ENCODE results near the gene VAV3.
"Not testable (repeated sequence)": the region's sequence is repeated elsewhere in the genome, so short reads cannot be mapped to it uniquely, and the experiment has no call there.

The VAV3 gene

DNA sequence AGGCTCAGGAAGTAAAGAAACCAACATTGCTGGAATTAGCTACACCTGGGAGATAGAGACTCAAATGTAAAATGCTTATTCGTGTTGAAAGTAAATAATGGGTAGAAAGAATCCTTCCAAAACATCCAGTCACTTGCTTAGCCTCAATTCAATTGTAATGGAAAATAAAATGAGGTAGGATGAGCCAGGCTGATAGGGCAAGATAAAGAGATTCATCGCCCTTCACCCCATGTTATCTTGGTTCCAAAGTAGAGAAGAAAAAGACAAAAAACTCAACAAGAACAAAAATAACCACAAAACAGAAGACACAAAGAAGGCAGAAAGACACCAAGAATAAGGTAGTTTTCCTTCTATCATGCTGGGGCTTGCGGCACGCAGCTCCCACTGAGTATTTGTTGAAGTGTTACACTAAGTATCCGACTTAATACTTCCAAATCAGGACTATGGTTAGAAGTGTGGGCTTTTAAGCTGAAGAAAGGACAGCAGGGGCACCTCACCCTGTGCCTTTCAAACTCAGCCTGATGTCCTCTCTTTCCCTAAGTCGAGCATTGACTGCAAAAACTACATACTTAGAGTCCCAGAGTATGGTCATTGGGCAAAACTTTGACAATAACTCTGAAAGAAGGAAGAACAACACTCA, 202.1 kb downstream of the VAV3 start:
- ATAC-seq (replicated peaks) (no peak), DNase-seq (no peak)
- Mint-ChIP-seq H3K9me3 (no peaks in the 10 kb centered on the region), H3K4me3 (no peak overlapping the region), H3K27ac (no peak overlapping the region), H3K36me3 (peaks cover 13 to 24% of the 10 kb centered on the region in 2 donors), H3K4me1 (no peaks in the 10 kb centered on the region), H3K27me3 (no peaks in the 10 kb centered on the region)

DNA sequence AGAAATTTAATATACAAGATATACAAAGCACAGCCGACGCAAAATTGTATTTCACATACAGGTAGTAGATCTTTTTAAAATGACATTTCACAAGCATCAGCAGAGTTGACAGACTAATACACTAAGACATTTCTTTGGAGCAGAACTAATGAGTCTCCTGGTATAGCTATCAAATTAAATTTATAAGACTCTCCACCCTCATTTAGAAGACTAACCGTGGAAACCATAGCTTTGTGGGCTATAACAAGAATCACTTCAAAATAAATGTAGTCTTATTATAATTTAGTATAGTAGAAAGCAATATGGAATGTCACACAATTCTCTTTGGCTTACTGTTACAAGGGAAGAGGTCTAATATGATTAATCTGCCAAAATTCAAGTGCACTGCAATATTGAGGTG, 204.9 kb downstream of the VAV3 start:
- H3K36me3 Mint-ChIP-seq = peaks cover 15 to 26% of the 10 kb centered on the region in 2 donors
- ATAC-seq (replicated peaks) = no peak

DNA sequence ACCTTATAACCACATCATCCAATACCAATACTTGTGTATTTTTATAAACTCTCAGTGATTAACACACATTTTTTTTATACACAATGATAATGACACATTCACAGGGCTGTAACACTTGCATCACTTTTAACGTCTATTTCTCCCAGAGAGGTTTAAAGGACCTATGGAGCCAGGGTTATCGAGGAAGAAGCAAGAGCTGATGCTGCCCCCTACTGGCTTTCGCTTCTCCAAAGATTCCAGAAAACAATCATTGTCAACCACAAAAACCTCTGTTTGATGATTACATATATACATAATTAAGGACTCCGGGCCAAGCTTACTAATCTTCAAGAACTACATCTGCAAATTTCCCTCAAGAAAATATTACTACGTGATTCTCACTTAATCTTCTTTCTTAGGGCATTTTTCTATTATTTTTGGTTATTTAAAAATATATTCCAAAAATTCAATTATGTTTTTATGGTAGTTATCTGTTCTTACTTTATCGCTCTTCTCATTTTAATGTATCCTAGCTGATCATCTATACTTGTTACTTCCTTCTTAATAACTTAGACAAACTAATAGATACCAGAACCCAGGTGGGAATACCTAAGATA, 214.5 kb downstream of the VAV3 start:
- peak; percentile 39 to 57 for ATAC-seq (replicated peaks)
- Mint-ChIP-seq H3K27ac (no peak overlapping the region), H3K4me3 (no peak overlapping the region), H3K36me3 (peaks cover 8 to 15% of the 10 kb centered on the region in 2 donors), H3K27me3 (no peaks in the 10 kb centered on the region), H3K9me3 (no peaks in the 10 kb centered on the region), H3K4me1 (peaks cover 2 to 10% of the 10 kb centered on the region in 2 donors)
- no peak for DNase-seq

More for the DNA sequence above, 204.9 kb downstream of the VAV3 start:
- H3K4me1 Mint-ChIP-seq = no peaks in the 10 kb centered on the region
- no peak for DNase-seq
- no peak overlapping the region for H3K4me3 Mint-ChIP-seq
- no peak overlapping the region for H3K27ac Mint-ChIP-seq
- no peaks in the 10 kb centered on the region for H3K27me3 Mint-ChIP-seq
- no peaks in the 10 kb centered on the region for H3K9me3 Mint-ChIP-seq

DNA sequence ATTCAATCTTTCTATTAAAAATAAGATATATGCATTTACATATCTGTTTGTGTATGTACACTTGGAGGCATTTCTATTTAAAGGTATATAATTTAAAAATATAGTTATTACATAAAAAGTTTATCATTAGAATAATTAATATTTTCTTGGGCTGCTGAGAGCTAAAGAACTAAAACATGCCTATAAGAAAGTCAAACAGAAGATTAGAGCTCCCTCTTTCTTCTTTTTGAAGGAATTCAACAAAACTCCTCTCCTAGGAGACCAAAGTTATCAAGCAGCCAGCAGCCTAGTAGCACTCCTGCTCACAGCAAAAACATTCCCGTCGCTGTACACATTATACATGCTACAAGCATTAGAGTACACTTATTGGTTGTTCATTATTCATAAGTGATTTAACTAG, 216.4 kb downstream of the VAV3 start:
- no peak for DNase-seq
- Mint-ChIP-seq H3K27me3 (no peaks in the 10 kb centered on the region), H3K27ac (no peak overlapping the region)

DNA sequence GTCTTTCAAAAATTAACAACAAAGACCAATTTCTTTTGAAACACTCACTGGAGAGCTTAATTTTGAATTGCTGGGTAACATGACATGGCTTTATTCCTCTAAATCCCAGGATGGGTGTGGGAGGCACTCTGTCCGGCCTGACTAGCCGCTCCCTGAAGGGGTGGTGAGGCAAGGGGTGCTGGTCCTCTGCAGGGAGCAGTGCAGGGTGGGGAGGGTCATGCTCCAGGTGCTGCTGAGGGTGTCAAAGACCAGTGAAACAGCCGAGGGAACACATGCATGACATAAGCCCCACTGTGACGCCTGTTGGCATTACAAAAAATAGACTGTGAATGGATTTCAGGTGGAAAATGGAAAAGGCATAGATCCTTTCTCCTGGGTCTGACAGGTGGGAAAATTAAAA, 223.7 kb downstream of the VAV3 start:
- H3K36me3 Mint-ChIP-seq = peaks cover 14 to 18% of the 10 kb centered on the region in 2 donors
- ATAC-seq (replicated peaks) (no peak), DNase-seq (no peak)
- H3K4me1 Mint-ChIP-seq = peaks cover 37 to 66% of the 10 kb centered on the region in 2 donors
- H3K27ac Mint-ChIP-seq = peak overlapping the region; percentile 82
- no peaks in the 10 kb centered on the region for H3K9me3 Mint-ChIP-seq
- H3K27me3 Mint-ChIP-seq = no peaks in the 10 kb centered on the region
- no peak overlapping the region for H3K4me3 Mint-ChIP-seq

More for the DNA sequence above, 216.4 kb downstream of the VAV3 start:
- no peaks in the 10 kb centered on the region for H3K9me3 Mint-ChIP-seq
- peaks cover 2 to 8% of the 10 kb centered on the region in 2 donors for H3K4me1 Mint-ChIP-seq
- ATAC-seq (replicated peaks) = no peak
- no peak overlapping the region for H3K4me3 Mint-ChIP-seq
- H3K36me3 Mint-ChIP-seq = peaks cover 0 to 2% of the 10 kb centered on the region in 2 donors

DNA sequence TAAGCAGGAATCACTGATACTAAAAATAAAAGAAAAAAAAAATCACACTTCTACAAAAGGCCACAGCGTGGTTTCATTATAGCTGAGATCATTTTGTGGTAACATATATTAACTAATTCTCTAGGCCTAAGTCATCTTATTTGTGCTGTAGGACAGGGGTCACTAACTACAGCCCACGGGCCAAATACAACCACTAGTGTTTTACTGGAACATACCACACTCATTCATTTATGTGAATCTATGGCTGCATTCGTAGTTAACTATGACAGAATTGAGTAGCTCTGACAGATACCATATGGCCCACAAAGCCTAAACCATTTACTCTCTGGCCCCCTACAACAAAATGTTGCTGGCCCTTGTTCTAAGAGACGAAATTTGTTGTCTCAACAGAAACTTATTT, 224.4 kb downstream of the VAV3 start:
- Mint-ChIP-seq H3K27me3 (no peaks in the 10 kb centered on the region), H3K4me1 (peaks cover 37 to 72% of the 10 kb centered on the region in 2 donors), H3K36me3 (peaks cover 14 to 18% of the 10 kb centered on the region in 2 donors), H3K27ac (no peak overlapping the region), H3K4me3 (no peak overlapping the region), H3K9me3 (no peaks in the 10 kb centered on the region)
- no peak for DNase-seq
- peak; percentile 55 to 72 for ATAC-seq (replicated peaks)

DNA sequence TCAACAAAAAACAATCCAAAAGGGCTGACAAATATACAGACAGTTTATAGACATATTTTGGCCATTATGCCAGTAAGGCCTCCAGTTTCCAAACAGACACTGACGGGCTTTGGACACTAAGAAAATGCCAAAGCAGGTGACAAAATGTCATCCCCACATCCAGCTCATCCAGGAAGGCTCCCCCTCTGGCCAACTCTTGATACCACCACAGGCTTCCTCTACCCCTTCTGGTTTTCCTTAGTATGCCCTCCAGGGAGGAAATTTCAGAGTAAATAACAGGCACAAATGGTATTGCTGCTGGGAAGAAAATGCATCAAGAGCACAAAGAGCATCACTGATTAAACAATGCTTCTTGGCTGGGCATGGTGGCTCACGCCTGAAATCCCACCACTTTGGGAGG, 225.3 kb downstream of the VAV3 start:
- DNase-seq (no peak), ATAC-seq (replicated peaks) (peak in 1 of 2 donors; percentile 9)
- peaks cover 16 to 26% of the 10 kb centered on the region in 2 donors for H3K36me3 Mint-ChIP-seq
- no peaks in the 10 kb centered on the region for H3K27me3 Mint-ChIP-seq
- peak overlapping the region; percentile 65 for H3K27ac Mint-ChIP-seq
- no peak overlapping the region for H3K4me3 Mint-ChIP-seq
- peaks cover 0 to 2% of the 10 kb centered on the region in 2 donors for H3K9me3 Mint-ChIP-seq
- H3K4me1 Mint-ChIP-seq = peaks cover 43 to 81% of the 10 kb centered on the region in 2 donors

DNA sequence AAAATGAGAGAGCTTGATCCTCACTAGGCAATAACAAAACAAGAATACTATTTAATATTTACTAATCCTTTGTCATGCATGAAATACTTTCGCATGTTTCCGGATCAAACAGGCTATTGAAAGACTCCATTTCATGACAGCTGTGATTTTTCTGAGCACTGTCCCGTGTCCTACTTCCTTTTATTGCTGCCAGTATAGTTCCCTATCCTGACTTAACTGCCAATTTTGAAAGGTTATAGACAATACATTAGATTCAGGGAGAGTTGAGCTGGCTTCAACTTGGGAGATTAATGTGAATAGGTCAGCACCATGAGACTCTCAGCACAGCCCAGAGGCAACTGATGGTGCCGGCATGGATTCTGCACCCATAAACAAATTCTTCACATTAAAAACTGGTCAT, 225.8 kb downstream of the VAV3 start:
- Mint-ChIP-seq H3K27me3 (no peaks in the 10 kb centered on the region), H3K9me3 (peaks cover 0 to 3% of the 10 kb centered on the region in 2 donors), H3K27ac (peak overlapping the region; percentile 65), H3K4me3 (peak overlapping the region; percentile 31 to 69), H3K4me1 (peaks cover 45 to 85% of the 10 kb centered on the region in 2 donors), H3K36me3 (peaks cover 19 to 28% of the 10 kb centered on the region in 2 donors)
- DNase-seq = no peak
- peak; percentile 84 to 89 for ATAC-seq (replicated peaks)

DNA sequence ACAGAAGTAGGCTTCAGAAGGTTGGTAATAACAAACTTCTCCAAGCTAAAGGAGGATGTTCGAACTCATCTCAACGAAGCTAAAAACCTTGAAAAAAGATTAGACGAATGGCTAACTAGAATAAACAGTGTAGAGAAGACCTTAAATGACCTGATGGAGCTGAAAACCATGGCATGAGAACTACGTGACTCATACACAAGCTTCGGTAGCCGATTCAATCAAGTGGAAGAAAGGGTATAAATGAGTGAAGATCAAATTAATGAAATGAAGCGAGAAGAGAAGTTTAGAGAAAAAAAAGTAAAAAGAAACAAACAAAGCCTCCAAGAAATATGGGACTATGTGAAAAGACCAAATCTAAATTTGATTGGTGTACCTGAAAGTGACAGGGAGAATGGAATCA, 231.6 kb downstream of the VAV3 start:
- not testable (repeated sequence) for DNase-seq; H3K4me3 Mint-ChIP-seq; ATAC-seq (replicated peaks); H3K9me3 Mint-ChIP-seq; H3K27ac Mint-ChIP-seq; H3K27me3 Mint-ChIP-seq
- H3K36me3 Mint-ChIP-seq = peaks cover 24 to 31% of the 10 kb centered on the region in 2 donors
- H3K4me1 Mint-ChIP-seq = peaks cover 20 to 47% of the 10 kb centered on the region in 2 donors

DNA sequence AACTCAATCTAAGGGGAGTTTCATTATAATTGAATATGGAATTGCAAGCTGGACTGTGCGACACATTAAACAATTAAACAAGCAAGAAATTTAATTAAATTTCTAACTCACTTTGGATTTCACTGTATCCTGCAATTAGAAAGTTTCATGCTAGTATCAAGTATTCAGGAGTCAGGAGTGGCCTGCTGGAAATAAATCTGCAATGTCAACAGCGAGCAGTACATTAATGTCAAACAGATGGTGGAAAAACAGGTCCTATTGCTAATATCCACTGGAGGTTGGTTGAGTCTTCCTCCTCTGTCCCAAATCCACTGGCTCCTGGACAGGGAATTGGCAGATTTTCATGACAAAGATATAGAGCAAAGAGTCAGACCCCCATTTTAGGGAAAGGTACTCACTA, 237.1 kb downstream of the VAV3 start:
- peaks cover 0 to 1% of the 10 kb centered on the region in 2 donors for H3K4me1 Mint-ChIP-seq
- H3K27me3 Mint-ChIP-seq = no peaks in the 10 kb centered on the region
- H3K9me3 Mint-ChIP-seq = no peaks in the 10 kb centered on the region
- DNase-seq (no peak), ATAC-seq (replicated peaks) (no peak)
- no peak overlapping the region for H3K27ac Mint-ChIP-seq
- H3K36me3 Mint-ChIP-seq = peaks cover 3 to 24% of the 10 kb centered on the region in 2 donors
- H3K4me3 Mint-ChIP-seq = no peak overlapping the region

DNA sequence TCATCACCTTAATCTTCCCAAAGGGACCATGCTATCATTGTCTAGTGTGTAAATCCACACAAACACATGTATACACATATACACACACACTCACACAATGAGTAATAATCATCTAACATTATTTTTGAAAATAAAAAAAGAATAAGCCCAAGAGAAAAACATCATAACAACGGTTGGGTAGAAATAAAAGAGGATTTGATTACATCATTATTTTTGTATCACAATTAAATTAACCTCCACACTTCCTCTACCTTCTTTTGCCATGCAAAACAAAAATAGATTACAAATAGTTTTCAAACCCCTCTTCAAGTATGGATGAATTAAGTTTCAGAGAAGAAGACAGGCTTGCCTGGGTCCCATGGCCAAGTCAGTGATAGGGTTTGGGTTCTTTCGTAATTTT, 238.1 kb downstream of the VAV3 start:
- ATAC-seq (replicated peaks) (no peak), DNase-seq (no peak)
- no peak overlapping the region for H3K27ac Mint-ChIP-seq
- H3K9me3 Mint-ChIP-seq = no peaks in the 10 kb centered on the region
- peaks cover 0 to 1% of the 10 kb centered on the region in 2 donors for H3K4me1 Mint-ChIP-seq
- H3K27me3 Mint-ChIP-seq = no peaks in the 10 kb centered on the region
- H3K36me3 Mint-ChIP-seq = peaks cover 5 to 26% of the 10 kb centered on the region in 2 donors
- H3K4me3 Mint-ChIP-seq = no peak overlapping the region

DNA sequence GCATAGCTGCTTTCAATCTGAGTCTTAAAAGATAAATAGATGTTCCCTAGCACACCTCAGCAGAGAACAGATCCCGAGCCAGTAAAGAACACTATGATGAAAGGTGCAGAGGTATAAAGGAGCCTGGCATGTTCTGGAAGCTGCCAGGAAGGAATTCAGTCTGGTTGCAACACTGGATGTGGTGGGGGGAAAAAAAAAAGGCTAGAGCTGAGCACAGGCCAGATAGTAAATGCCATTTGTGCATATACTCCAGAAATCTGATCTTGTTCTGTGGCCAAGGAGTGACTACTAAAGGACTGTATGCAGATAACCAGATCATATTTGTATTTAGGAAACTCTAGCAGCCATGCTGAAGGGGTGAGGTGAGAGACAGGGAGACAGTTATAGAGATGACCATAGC, 240.3 kb downstream of the VAV3 start:
- Mint-ChIP-seq H3K4me3 (no peak overlapping the region), H3K27me3 (no peaks in the 10 kb centered on the region), H3K27ac (no peak overlapping the region), H3K9me3 (no peaks in the 10 kb centered on the region), H3K4me1 (peaks cover 0 to 1% of the 10 kb centered on the region in 2 donors), H3K36me3 (peaks cover 14 to 35% of the 10 kb centered on the region in 2 donors)
- DNase-seq (no peak), ATAC-seq (replicated peaks) (no peak)

DNA sequence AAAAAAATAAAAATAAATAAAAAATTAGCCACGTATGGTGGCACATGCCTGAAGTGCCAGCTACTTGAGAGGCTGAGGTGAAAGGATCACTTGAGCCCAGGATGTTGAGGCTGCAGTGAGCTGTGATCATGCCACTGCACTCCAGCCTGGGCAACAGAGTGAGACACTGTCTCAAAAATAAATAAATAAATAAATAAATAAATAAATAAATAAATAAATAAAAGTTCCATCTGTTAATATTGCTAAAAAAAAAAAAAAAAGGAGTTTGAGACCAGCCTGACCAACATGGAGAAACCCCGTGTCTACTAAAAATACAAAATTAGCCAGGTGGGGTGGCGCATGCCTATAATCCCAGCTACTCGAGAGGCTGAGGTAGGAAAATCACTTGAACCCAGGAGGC, 244.8 kb downstream of the VAV3 start:
- not testable (repeated sequence) for H3K4me1 Mint-ChIP-seq; H3K4me3 Mint-ChIP-seq; DNase-seq; H3K9me3 Mint-ChIP-seq; H3K27me3 Mint-ChIP-seq; ATAC-seq (replicated peaks); H3K27ac Mint-ChIP-seq
- H3K36me3 Mint-ChIP-seq = peaks cover 22 to 48% of the 10 kb centered on the region in 2 donors

DNA sequence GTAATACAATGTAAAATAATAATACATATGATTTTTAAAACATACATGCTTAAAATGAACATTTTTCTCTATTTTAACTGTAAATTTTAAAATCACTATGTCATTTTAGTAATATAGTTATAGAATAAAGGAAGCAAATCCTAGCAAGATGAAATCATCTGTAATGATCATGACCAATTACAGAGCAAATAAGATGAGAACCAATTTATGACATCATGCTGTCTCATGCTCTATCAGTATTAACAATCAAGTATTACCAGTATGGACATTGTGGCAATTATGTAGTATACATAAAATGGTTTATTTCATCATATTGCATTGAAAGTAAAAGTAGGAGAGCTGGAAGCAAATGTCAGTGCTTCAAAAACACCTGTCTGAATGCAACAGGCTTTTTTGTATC, 255.0 kb downstream of the VAV3 start:
- Mint-ChIP-seq H3K9me3 (no peaks in the 10 kb centered on the region), H3K4me3 (no peak overlapping the region), H3K27me3 (no peaks in the 10 kb centered on the region), H3K36me3 (peaks cover 9 to 12% of the 10 kb centered on the region in 2 donors), H3K4me1 (peaks cover 5 to 14% of the 10 kb centered on the region in 2 donors), H3K27ac (no peak overlapping the region)
- ATAC-seq (replicated peaks) = no peak
- no peak for DNase-seq

DNA sequence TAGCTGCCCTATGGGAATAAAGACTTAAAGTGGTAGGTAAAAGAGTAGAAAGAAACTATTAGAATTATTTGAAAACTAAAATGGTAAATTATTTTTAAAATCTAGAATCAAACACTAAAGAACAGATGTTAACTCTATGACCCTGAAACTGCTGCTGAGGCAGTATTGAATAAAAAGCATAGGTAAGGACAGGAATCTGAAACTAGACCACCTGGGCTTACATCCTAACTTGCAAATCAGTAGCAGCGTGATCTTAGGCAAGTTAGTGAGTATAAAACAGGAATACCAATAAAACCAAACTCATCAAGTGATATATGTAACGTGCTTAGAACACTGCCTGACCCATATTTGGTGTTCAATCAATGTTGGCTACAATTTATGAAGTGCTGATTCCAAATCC, 257.9 kb downstream of the VAV3 start:
- H3K9me3 Mint-ChIP-seq = peaks cover 0 to 1% of the 10 kb centered on the region in 2 donors
- no peak overlapping the region for H3K4me3 Mint-ChIP-seq
- no peak overlapping the region for H3K27ac Mint-ChIP-seq
- ATAC-seq (replicated peaks) (no peak), DNase-seq (no peak)
- H3K4me1 Mint-ChIP-seq = peaks cover 5 to 15% of the 10 kb centered on the region in 2 donors
- no peaks in the 10 kb centered on the region for H3K27me3 Mint-ChIP-seq
- H3K36me3 Mint-ChIP-seq = peaks cover 21 to 22% of the 10 kb centered on the region in 2 donors
